GM19328 (cell line): ENCODE results near the gene PLA2G4D.

Source experiments
- ATAC-seq: cut with Tn5 transposase; IDR thresholded peaks from one replicate; pipeline ENCODE4 v1.9.1; 2021; ENCODE audit warnings: mild to moderate bottlenecking, moderate library complexity; ENCODE audit not compliant: unreplicated experiment

The PLA2G4D gene, protein sequence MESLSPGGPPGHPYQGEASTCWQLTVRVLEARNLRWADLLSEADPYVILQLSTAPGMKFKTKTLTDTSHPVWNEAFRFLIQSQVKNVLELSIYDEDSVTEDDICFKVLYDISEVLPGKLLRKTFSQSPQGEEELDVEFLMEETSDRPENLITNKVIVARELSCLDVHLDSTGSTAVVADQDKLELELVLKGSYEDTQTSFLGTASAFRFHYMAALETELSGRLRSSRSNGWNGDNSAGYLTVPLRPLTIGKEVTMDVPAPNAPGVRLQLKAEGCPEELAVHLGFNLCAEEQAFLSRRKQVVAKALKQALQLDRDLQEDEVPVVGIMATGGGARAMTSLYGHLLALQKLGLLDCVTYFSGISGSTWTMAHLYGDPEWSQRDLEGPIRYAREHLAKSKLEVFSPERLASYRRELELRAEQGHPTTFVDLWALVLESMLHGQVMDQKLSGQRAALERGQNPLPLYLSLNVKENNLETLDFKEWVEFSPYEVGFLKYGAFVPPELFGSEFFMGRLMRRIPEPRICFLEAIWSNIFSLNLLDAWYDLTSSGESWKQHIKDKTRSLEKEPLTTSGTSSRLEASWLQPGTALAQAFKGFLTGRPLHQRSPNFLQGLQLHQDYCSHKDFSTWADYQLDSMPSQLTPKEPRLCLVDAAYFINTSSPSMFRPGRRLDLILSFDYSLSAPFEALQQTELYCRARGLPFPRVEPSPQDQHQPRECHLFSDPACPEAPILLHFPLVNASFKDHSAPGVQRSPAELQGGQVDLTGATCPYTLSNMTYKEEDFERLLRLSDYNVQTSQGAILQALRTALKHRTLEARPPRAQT

DNA sequence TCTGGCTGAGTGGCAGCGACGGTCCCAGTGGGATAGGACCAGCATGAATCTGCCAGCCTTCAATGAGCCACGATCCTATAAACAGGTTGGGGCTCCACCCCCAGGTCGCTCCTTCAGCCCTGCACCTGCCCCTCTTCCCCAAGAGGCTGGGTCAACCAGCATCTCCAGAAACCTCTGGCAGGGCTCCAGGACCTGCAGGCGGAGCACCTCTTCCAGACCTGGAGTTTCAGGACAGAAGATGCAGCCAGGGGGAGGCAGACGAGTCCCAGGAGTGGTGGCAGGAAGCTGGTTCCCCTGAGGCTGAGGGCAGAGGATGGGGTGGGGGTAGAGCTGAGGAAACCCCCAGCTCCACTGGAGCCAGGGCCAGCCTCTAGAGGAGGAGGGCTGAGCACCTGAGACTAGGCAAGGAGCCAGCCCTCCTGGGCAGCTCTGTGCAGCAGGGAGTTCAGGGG, at the start of gene PLA2G4D:
TSS of gene PLA2G4D (minus strand) at position 51 of the 452 bp plus-strand sequence. CDS start 103 bp downstream, outside the sequence.
- no peak for ATAC-seq

DNA sequence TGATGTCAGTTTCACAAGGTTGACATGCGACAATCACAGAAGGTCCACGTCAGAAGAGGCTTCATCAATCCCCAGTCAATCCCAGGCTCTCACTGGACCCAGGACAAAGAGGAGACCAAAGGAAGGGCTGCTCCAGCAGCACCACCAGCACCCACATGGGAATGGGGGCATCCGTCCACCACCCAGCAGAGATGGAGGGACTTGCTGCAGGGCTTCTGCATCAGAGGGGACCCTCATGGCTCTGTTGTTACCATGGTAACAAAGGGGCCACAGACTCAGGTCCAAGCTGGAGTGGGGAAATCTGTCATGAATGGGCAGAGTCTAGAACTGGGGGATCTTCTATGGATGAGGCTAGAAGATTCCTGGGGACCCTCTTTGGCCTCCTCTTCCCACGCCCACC, 49.0 kb upstream of the PLA2G4D start:
- no peak for ATAC-seq

DNA sequence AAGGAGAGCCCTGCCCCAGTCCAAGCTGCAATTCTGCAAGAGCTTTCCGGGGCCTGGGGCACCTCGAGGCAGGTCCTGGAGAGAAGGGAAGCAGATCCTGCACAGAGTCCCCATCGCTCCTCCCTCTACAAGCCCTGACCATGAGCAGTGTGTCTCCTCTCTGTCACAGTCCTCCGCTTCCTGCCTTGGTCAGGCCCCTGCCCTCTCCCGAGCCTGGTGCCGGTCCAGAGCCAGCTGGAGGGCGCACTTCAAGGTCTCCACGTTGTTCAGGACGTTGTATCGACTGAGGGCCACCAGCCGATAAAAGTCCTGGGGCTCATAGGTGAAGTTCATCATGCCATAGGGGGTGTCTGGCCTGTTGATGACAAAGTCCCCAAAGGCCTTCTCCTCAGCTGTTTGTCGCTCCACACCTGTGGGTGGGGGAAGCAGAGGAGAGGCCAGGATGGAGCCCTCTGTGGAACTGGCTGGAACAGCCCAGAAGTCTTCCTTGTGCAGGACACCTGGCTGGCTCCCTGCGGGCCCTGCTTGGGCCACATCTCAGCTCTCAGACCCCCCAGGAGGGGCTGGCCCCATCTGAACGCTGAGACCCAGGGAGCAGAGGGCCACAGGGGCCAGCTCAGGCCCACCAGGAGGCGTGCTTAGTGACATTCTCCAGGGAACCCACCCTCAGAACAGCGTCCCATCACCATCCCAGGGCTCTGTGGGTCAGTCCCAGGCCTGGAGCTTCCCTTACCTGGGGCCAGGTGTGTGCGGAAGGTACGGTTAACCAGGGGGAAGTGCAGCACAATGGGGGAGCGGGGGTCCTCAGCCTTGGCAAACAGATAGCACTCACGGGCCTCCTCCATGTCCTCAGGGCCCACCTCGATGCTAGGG, 47.7 kb upstream of the PLA2G4D start:
- ATAC-seq, result no peak

DNA sequence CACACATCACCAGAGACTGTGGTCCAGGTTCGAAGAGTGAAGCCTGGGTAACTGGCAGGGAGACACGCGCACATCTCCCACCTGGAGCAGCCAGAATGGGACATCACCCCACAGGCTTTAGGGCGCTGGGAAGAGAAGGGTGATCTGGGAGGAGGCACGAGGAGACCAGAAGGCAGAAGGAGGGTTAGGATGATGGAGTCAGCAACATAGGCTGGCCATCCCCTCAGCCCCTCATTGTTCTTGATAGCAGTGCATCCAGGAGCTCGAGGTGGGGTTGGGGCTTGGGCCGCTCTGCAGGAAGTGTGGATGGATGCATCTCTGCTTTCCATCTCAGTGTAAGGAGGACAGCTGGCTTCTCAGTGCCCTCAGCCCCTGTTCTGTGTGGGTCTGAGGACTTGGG, 46.9 kb upstream of the PLA2G4D start:
- ATAC-seq, result no peak

DNA sequence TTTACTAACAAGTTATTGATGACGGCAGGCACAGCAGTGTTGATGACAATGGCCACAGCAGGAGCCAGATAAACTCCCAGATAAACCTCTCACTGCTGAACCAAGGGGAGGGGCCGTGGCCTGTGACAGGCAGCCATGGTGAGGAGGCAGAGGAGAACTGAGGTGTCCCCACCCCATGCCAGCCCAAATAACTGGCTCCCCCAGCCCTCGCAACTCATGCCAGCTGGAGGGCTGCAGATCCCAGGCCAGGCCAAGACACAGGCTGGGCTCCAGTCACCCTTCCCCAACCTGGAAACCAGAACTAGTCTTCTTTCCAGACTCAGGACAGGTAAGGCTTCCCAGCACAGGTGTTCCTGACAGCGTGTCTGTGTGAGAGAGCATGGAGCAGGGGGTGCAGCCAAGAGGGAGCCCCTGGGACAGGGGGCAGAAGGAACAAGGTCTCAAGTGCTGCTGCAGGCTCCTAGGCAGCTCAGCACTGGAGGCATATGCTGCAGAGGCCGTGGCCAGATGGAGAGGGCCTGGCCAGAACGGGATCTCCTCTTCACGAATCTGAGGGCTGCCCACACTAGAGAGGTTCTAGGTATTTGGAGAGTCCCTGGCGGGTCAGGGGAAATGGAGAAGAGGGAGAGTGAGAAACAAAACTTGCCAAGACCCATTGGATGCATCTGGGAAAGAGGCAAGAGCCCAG, 46.2 kb upstream of the PLA2G4D start:
- ATAC-seq, result no peak

DNA sequence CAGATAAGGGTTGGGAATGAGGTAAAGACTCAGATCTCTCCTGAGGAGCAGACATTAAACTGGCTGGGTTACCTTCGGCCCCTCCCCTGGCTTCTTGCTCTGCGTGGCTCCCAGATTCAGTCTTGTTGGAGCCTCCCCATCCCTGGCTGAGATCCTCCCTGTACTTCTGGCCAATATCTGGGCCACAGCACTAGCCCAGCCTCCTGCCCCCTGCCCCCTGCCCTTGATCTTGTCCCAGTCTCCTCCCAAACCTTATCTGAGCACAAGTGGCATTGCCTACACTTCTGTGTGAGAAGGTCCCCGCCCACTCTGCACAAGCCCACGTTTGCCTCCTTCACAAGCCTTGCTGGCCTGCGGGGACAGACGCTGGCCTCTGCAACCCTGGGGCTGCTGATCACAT, 45.2 kb upstream of the PLA2G4D start:
- ATAC-seq, result no peak

DNA sequence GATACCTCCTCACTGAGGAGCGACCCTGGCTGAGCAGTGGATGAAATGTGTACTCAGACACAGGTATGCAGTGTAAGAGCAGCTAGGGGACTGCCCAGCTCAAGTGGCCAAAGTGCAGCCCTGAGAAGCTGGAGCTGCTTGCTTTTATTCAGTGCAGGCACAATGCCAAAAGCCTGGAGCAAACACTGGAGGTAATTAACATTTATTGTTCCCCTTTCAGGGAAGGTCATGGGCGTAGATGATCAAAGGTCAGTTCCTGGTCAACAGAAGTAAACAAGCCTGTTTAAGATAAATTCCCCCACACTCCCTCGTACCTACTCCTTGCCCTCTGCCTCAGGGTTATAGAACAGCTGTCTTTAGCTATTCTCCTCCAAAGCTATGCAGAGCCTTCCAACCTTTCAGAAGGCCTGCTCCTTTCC, 44.6 kb upstream of the PLA2G4D start:
- ATAC-seq, result no peak

DNA sequence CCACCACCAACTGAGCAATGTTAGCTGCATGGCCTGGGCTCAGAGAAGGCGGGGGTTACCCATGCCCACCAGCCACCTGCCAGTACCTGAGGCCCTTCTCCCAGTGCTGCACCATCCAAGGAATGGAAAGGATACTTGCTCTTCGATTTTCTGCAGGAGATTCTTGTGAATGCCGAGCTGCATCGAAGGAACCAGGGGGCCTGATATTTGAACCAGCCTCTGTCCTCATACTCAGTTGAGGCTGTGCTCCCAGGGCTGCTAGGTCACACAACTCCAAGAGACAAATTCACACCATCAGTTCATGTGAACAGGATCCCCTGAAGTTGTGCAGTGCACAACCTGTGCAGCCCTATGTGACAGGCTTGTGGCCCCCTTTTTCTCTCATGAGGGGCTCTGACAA, 44.0 kb upstream of the PLA2G4D start:
- no peak for ATAC-seq

DNA sequence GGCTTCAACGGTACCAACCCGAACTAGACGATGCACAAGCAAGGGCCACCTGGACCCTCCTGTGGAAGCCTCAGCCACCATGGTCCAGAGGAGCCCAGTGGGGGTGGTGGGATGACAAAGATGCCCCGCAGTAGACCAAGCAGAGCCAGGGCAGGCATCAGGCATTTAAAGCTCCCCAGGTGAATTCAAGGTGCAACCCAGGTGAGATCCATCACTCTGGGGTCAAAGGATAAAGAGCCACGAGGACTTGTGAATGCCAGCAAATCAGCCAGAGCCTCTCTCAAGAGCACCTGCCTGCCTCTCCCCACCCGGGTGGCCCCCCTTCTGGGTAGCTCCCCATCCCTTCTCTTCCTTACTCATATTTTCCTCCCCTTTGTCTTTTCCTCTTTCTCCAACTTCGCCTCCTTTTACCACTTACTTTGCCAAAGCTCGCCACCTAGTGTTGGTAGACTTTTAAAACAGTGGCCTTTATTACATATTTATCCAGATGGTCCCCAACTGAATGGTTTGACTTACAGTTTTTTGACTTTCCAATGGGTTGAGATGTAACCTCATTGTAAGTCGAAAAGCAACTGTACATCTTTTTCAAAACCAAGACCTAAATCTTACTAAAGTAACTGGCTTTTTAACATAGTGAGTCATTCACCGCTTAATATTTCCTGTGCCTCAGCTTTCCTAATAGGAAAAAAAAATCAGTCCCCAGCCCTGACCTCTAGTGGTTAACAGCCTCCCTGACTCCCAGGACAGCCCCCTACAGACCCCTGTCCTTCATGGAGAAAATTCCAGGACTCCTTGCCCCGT, 43.3 kb upstream of the PLA2G4D start:
- ATAC-seq, result no peak

DNA sequence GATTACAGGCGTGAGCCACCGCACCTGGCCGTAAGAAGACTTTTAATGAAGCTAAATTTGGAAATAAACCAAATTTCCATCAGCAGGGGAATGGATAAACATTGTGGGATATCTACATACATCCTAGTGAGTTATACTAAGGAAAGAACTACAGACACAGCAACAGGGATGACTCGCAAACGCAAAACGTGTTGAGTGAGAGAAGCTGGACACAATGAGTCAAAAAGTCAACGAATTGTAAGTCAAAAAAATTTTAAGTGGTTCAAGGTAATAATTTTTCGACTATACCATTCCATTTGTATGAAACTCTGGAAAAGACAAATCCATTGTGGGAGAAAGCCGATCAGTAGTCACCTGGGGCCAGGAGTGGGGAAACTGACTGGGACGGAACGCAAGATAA, 42.2 kb upstream of the PLA2G4D start:
- no peak for ATAC-seq

DNA sequence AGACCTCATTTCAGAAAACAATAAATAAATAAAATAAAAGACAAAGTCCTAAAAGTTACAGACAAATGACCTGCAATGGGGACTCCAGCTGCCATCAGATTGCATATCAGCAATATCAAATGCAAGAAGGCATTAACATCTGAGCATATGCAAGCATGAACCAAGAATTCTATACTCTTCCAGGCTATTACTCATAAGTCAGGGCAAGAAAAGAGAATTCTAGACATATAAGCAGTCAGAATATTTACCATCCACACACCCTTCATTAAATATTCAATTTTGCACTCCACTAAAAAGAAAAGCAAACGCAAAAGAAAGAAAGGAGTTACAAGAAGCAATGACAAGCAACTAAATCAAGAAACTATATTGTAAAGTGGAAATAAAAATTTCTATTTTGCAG, 41.0 kb upstream of the PLA2G4D start:
- no peak for ATAC-seq

DNA sequence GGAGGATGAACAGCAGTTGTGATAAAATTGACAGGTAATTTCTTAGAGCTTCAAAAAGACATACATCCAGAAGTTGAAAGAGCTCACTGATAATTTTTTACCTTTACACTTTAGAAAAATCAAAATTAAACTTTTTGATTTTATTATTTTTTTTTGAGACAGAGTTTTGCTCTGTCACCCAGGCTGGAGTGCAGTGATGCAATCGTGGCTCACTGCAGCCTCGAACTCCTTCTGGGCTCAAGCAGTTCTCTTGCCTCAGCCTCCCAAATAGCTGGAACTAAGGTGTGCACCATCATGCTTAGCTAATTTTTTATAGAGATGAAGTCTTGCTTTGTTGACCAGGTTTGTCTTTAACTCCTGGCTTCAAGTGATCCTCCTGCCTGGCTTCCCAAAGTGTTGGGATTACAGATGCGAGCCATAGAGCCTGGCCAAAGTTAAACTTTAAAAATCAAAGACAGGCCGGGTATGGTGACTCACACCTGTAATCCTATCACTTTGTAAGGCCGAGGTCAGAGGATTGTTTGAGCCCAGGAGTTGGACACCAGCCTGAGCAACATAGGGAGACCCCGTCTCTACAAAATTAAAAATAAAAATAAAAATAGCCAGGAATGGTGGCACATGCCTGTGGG, 40.4 kb upstream of the PLA2G4D start:
- ATAC-seq, result no peak

DNA sequence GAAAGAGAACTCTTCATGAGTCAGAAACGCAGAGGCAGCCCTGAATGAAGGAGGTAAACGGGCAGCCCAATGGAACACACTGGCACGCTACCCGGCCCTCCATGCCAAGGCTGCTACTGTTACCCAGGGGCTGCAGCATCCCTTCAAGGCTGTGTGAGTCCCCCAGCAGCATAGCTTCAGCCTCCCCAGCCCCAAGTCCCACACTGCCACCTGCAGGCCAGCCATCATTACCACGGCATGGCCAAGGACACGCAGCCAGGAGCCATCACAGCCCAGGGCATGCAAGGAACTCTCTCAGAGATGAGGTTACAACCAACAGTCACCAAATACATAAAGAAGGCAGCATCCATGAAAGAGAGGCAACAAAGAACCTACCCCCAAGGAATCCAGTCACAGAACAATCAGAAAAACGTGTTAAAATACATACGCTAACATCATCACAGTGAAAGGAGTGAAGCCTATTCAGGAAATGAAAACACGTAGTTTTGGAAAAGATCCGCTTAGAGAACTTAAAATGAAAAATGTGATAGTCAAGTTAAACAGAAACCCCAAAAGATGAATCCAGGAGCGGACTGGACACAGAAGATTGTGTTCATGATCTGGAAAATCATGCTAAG, 39.6 kb upstream of the PLA2G4D start:
- no peak for ATAC-seq

DNA sequence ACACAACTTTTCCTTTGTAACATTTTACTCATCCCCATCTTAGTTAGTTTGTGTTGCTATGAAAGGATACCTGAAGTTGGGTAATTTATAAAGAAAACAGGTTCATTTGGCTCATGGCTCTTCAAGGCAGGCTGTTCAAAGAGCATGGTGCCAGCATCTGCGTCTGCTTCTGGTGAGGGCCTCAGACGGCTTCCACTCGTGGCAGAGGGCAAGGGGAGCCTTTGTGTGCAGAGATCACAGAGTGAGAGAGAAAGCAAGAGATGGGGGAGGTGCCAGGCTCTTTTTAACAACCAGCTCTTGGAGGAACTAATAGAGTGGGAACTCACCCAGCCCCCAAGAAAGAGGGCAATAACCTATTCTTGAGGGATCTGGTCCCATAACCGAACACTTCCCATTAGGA, 39.0 kb upstream of the PLA2G4D start:
- no peak for ATAC-seq

DNA sequence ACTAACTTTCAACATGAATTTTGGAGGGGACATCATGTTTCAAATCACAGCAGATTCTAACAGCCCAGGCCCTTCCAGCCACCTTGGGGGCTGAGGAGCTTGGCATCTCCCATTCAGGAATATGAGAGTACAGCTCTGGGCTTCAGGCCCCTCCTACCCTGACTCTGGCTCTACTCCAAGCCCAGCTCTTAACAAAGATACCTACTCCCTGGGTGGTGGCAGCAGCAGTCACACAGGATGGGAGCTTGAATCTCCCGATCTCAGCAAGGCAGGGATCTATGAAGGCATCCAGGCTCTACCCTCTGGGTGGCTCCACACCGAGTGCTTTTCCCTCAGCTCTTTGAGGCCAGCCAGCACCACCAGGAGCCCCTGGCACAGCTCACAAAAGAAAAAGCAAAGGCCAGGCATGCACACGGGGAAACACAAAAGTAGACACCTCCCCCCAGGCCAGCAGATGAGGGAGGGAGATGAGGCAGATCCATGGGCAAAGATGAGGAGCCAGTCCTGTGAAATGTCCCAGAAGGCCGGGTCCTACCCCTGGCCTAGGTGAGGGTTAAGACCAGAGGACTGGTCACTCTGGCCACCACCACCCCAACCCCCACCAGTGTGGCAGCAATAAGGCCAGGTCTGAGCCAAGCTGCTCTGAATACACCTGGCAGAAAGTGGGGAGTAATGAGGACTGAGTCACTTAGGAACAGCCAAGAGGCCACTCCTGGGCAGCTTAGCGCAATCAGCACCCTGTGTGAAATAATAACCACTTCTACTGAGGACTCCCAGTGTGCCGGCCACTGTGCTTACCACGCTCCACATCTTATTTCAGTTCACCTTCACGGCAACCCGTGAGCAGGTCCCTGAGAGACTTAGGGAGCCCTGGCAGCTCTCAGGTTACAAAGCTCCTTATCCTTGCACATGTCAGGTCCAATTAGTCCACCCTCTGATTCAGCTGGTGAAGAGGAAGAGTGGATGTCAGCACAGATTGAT, 37.8 kb upstream of the PLA2G4D start:
- ATAC-seq, result no peak

DNA sequence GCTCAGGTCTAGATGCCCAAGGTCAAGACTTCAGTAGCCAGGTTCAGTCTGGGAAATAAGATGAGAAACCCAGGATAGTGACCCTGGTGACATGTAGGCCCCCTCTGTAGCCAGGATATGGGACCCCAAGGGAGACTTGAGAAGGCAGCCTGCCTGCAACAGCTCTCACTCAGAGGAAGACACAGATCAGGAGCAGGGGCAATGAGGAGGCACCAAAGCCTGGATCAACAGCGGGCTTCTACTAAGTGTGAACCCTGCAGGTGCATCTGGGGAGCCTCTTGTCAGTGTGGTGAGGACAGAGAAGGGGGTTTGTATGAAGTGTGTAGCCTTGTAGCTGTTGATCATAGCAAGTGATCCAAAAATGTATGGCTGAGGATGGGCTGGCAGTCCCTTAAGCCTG, 36.6 kb upstream of the PLA2G4D start:
- no peak for ATAC-seq

DNA sequence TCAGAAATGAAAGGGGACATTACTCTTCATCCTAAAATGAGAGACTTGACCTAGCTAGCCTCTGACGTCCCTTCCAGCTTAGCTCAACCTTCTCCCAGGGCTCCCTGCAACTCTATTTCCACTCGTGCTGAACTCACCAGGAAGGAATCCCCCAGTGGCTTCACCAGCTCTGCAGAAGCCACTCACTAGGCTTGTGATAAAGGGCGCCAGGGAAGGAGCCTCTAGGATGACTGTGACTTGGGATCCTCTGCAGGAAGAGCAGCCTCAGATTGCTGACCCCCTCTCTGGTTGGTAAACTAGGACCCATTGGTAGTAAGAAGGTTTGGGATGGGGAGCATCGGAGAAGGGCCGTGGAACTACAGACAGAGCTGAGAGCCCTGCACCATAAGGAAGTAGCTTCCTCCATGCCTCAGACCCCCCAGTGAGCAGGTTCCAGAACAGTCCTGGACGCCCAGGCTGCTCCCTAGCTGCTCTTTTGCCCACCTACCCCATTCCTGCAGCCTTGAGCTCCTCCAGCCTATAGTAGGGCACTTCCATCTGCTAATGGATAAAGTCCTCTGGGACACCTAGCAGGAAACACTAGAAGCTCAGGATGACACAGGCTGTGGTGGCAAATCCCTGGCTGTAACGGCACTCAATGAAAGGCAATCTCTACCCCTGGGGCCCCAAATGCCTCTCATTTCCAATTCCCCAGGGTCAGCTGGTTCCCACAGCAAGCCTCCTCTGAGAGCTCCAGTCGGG, 36.1 kb upstream of the PLA2G4D start:
- no peak for ATAC-seq
